Activated CD4-positive, alpha-beta T cell treated with anti-CD3 and anti-CD28 coated beads for 24 hours (primary cell): ENCODE data around the gene SDHAF3.
"Not testable (repeated sequence)": the region's sequence is repeated elsewhere in the genome, so short reads cannot be mapped to it uniquely, and the experiment has no call there.

Source experiments
- DNase-seq, 2 donors: peaks; one replicate each; pipeline ENCODE4 v3.0.0-alpha.2; 2020; ENCODE audit warnings: low read depth in 2 of 2

The SDHAF3 gene

DNA sequence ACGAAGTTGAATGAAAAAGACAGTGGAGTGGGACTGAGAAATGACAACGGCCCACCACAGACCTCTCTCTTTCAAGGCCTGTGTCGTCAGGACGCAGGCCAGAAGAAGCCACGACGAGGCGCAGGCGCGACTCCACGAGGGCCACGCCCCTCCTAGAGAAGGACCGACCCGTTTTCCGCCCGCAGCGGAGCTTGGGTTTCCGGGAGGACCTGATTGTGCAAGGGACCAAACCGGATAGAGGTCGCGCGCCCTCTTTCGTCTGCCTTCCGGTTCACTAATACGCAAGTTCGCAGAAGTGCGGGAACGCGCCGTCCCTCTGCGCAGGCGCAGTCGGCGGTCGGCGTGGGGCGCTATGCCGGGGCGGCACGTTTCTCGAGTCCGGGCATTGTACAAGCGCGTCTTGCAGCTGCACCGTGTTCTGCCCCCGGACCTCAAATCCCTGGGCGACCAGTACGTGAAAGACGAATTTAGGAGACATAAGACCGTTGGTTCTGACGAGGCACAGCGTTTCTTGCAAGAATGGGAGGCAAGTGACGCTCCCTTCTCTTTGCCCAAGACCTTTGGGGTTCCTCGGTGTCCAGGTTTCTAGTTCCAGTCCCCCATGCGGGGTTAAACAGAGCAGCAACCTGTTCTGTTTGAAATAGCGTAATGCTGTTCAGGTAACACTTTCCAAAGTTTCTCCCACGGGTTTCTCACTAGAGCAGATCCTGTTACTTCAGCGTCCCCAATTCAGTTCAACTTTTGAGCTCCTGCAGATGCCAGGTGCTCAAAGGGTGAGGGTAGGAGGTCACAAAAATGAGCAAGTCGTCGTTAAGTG is at the start of gene SDHAF3:
Gene SDHAF3, plus strand, starts transcription at position 327 of the 817 bp plus-strand sequence. Its CDS starts 26 bp downstream, at position 353.
- peak; percentile 94 to 96 for DNase-seq

GRCh38 chr7:97072025-97072424 is 45.5 kb upstream of the SDHAF3 start:
- DNase-seq: not testable (repeated sequence)

- no peak for DNase-seq
Measured at GRCh38 chr7:97075928-97076327, 41.6 kb upstream of the SDHAF3 start.

DNA sequence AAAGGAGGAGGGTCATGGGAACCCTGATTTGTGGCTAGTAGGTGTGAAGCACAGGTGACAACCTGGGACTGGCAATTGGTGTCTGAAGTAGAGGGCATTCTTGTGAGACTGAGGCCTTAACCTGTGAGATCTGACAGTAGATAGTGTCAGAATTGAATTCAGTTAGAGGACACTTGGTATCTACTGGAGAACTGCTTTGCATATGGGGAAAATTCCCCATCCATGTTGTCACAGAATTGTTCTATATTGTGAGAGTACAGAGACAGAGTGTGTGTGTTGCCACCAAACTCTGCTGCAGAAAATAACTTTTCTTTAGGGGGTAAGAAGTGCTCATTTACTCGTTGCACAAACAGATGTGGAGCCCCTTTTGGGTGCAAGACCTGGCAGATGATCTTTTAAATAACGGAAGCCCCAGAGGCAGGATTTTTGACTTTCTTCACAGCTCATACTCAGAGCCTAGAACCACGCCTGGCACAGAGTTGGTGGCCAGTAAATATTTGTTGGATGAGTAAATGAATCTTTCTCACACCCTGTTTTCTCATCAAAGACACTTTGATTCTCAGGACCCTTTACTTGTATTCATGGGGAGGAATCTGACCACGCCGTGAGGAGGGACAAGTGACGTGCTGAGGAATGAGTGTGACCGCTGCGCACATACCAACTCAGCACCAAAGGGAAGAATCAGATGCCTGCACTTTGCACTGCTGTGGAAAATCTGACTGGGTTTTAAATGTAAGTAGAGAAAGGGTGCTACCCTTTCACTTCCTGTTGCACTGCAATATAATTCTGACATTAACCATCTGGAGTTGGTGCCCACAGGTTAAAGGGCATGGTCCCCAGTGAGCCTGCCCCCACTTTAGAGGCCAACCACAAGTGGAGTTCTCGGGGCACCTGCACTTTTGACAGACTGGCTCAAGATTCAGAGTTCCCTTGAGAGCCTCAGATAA is 39.2 kb upstream of the SDHAF3 start:
- no peak for DNase-seq

GRCh38 chr7:97079300-97079699 is 38.2 kb upstream of the SDHAF3 start:
- no peak for DNase-seq

DNA sequence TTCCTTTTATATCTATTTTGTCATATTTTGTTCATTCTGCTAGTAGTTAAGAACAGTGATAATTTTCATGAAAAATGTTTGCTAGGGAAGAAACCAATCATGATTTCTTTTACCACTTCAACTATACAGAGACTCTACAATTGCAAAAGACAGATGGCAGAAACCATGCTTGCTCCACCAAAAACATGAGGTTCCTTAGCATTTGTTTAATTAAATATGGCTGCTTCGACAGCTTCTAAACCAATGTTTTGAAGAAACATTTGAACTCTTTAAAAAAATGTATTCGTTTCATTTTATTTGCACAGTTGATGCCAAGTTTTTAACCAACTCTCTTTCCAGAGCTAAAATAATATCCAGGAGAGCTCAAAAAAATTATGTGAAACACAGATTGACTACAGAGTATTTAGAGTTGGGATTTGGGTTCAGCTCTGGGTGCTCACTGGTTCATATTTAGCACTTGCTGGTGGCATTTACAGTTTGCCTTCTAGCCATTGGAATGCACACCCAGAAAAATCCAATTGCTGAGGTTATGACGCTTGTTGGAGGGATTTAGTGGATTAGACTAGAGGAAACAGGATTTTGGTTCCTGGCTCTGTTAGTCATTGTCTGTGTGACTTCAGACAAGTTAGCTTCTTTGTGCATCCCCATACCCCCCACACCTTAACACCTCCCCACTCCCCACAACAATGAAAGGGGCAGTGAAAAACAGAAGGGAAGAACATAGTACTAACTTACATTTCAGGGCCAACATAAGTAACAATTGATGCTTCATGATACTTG is 35.8 kb upstream of the SDHAF3 start:
- no peak for DNase-seq

DNA sequence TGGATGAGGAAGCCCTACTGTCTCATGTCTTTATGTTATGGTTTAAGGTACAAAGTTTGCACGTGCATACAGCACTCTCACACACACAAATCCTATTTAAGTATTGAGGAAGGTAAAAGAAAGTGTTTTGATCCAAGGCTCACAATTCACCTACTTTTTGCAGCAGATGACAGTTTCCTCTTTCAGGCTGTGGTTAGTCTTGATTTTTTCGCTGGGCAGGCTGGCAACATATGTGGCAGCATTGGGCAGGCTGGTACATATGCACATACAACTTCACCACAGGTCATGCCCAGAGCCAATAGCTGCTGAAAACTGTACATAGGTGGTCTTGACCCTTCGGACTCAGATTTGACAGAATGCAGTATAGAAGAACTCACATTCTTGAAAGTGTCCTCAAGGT is 29.1 kb upstream of the SDHAF3 start:
- DNase-seq: no peak

DNA sequence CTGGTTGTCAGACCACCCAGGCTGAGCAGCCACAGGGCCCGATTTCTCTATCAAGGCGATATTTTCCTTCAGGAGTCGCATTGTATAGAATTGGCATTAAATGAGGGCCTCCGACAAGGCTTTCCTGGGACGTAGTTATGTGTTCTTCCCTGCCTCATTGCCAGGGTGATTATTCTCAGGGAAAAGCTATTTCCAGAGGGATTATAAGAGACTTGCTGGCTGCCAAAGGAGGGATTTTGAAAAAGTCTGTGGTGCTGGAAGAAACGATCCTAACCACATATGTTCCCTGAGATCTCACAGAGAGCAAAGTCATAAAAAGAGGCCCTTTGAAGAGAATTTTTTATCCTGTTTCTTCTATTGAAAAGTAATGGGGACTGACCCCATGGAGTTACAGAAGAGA is 27.7 kb upstream of the SDHAF3 start:
- no peak for DNase-seq

DNA sequence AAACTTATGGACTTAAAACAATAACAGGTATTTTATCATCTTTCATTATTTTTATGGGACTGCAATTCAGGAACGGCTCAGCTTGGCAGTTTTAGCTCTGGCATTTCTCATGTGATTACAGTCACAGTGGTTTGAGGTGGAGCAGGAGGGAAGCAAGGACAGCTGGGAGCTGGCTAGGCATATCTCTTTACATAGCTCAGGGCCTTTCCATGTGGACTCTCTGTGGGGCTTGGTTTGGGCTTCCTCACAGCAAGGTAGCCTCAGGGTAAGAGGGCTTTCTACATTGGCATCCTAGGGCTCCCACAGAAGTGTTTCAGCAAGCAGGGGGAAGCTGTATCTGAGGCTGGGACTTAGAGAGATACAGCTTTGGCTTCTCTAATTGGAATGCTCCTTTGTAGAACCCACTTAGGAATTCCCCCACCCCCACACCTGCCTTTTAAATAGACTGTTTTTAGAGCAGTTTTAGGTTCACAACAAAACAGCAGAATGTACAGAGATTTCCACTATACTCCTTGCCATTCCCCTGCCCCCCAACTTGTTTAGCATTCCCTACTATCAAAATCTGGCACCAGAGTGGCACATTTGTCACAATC is 26.6 kb upstream of the SDHAF3 start:
- no peak for DNase-seq

- DNase-seq: no peak
Measured at GRCh38 chr7:97094284-97094930, 23.1 kb upstream of the SDHAF3 start.

- no peak for DNase-seq
Measured at GRCh38 chr7:97096037-97096436, 21.5 kb upstream of the SDHAF3 start.

- no peak for DNase-seq
Measured at GRCh38 chr7:97096661-97097060, 20.8 kb upstream of the SDHAF3 start.

GRCh38 chr7:97104719-97105238 is 12.7 kb upstream of the SDHAF3 start:
- DNase-seq: peak; percentile 54 to 65

GRCh38 chr7:97107192-97107800 is 10.2 kb upstream of the SDHAF3 start:
- DNase-seq: no peak

- DNase-seq: no peak
Measured at GRCh38 chr7:97116308-97116707, 1.2 kb upstream of the SDHAF3 start.

- no peak for DNase-seq
Measured at GRCh38 chr7:97117035-97117371, 495 bp upstream of the SDHAF3 start.

GRCh38 chr7:97118306-97118917 is 914 bp downstream of the SDHAF3 start:
- no peak for DNase-seq

DNA sequence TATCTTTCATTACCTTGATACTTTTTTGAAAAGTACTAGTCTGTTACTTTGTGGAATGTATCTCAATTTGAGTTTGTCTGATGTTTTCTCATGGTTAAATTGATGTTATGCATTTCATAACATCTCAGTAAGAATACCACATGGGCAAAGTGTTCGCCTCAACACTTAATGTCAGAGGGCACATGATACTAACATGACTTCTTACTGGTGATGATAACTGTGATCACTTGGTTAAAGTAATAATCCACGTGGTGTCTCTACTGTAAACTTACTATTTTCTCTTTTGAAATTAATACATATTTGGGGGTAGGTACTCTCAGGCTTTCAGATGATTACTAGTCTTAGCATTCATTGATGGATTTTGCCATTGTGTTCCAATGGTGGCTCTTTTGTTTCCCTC is 2.2 kb downstream of the SDHAF3 start:
- no peak for DNase-seq

- DNase-seq: no peak
Measured at GRCh38 chr7:97120713-97121457, 3.4 kb downstream of the SDHAF3 start.
